ENCODE results near the gene SMYD3.
"Not testable (repeated sequence)": the region's sequence is repeated elsewhere in the genome, so short reads cannot be mapped to it uniquely, and the experiment has no call there.

SMYD3 gene

DNA sequence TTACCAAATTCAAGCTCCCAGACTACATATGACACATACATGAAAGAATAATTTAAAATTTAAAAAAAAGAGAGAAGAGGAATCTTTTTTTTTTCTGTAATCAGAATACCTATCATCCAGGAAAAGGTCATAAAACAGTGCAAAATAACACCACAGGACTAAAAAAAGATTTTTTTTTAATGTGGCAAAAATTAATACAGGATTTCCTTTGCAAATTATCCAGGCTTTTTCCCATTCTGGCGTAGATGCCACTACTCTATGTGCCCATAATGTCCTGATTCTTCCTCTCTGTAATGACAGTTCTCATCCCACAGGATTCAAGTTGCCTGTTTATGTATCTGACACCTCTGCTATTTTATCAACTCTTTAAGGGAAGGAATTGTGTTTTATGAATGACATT lies 429.6 kb downstream of the SMYD3 start:
- no peaks in the 10 kb centered on the region for H3K27me3 Mint-ChIP-seq (ENCODE audit: low read depth)
- H3K9me3 Mint-ChIP-seq, result no peaks in the 10 kb centered on the region
- no peak overlapping the region for H3K27ac Mint-ChIP-seq
- H3K4me3 Mint-ChIP-seq, result no peak overlapping the region
- peaks cover 2% of the 10 kb centered on the region for H3K4me1 Mint-ChIP-seq (ENCODE audit: low read depth)
- H3K36me3 Mint-ChIP-seq (ENCODE audit: low read depth), result no peaks in the 10 kb centered on the region

DNA sequence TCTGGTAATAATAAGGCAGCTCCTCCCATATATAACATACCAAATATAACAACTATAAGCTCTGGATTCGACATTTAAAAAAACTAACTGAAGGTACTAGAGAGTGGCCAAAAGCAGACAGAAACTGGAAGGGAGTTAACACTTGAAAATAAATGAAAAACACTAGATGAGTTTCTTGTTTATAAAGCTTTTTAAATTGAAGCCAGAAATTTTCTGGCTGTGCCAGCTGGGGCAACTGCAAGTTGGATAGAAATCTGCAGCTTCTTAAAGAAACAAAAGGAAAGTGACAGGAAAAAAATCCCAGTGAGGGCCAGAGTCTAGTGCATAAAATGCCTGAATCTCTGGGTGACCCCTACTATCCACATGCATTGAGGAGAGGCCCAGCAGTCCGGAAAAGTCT lies 432.7 kb downstream of the SMYD3 start:
- no peaks in the 10 kb centered on the region for H3K36me3 Mint-ChIP-seq (ENCODE audit: low read depth)
- H3K4me3 Mint-ChIP-seq, result no peak overlapping the region
- peaks cover 5% of the 10 kb centered on the region for H3K4me1 Mint-ChIP-seq (ENCODE audit: low read depth)
- H3K27ac Mint-ChIP-seq, result no peak overlapping the region
- H3K9me3 Mint-ChIP-seq, result no peaks in the 10 kb centered on the region
- no peaks in the 10 kb centered on the region for H3K27me3 Mint-ChIP-seq (ENCODE audit: low read depth)

DNA sequence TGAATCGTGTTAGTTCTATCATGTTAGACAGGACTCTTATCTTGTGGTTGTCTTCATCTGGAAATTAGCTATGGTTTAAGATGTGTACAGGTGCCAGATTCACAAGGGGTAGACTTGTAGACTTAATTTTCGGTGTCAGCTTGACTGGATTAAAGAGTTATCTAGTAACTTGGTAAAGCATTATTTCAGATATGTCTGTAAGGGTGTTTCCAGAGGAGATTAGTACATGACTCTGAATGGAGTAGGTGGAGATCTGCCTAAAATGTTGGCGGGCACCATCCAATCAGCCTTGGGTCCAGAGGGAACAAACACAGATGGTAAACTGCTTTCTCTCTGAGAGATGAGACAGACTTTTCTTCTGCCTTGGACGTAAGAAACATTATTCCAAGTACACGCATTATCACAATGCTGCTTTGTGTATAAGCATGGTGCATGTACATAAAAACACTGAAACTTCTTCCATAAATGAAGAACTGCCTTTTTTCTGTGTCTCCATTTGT lies 434.6 kb downstream of the SMYD3 start:
- H3K27ac Mint-ChIP-seq, result no peak overlapping the region
- H3K27me3 Mint-ChIP-seq (ENCODE audit: low read depth), result no peaks in the 10 kb centered on the region
- H3K9me3 Mint-ChIP-seq, result no peaks in the 10 kb centered on the region
- H3K4me3 Mint-ChIP-seq, result no peak overlapping the region
- peaks cover 10% of the 10 kb centered on the region for H3K4me1 Mint-ChIP-seq (ENCODE audit: low read depth)
- H3K36me3 Mint-ChIP-seq (ENCODE audit: low read depth), result no peaks in the 10 kb centered on the region

DNA sequence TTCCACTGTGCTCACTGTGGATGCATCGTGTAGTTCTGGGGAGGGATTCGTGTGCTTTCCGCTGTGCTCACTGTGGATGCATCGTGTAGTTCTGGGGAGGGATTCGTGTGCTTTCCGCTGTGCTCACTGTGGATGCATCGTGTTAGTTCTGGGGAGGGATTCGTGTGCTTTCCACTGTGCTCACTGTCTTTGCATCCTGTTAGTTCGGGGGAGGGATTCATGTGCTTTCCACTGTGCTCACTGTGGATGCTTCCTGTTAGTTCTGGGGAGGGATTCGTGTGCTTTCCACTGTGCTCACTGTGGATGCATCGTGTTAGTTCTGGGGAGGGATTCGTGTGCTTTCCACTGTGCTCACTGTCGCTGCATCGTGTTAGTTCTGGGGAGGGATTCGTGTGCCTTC lies 435.1 kb downstream of the SMYD3 start:
- not testable (repeated sequence) for H3K27ac Mint-ChIP-seq, H3K4me3 Mint-ChIP-seq
- H3K4me1 Mint-ChIP-seq (ENCODE audit: low read depth), result peaks cover 11% of the 10 kb centered on the region

DNA sequence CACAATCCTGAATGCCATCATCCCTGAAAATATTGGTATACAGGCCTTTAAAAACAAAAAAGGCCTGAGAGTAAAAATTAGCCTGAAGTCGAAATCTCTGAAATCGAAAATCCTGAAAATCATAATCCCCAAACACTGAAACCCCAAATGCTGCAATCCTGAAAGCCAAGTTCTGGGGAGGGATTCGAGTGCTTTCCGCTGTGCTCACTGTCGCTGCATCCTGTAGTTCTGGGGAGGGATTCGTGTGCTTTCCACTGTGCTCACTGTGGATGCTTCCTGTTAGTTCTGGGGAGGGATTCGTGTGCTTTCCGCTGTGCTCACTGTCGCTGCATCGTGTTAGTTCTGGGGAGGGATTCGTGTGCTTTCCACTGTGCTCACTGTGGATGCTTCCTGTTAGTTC lies 435.5 kb downstream of the SMYD3 start:
- not testable (repeated sequence) for H3K9me3 Mint-ChIP-seq

More for the DNA sequence above, 435.1 kb downstream of the SMYD3 start:
- not testable (repeated sequence) for H3K36me3 Mint-ChIP-seq (ENCODE audit: low read depth); H3K27me3 Mint-ChIP-seq (ENCODE audit: low read depth); H3K9me3 Mint-ChIP-seq

DNA sequence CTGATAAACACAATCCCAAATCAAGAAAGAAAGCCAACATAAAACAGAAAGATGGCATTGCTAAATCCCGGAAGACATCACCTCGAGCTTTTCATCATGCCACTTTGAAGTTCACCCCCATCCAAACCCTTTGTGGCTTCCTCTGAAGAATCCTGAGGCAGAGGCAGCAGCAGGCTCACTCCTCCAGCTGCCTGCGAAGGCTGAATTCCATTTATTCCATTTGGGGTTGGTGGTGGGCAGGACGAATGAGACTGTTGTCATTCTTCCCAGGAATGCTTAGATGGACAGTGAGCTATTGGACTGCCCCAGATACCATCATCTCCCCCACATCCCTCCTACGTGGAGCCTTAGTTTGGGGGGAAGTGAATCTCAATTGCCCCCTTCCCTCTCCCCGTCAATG lies 437.5 kb downstream of the SMYD3 start:
- H3K4me1 Mint-ChIP-seq (ENCODE audit: low read depth), result peaks cover 11% of the 10 kb centered on the region
- no peaks in the 10 kb centered on the region for H3K9me3 Mint-ChIP-seq
- H3K4me3 Mint-ChIP-seq, result no peak overlapping the region
- no peaks in the 10 kb centered on the region for H3K36me3 Mint-ChIP-seq (ENCODE audit: low read depth)
- no peak overlapping the region for H3K27ac Mint-ChIP-seq
- no peaks in the 10 kb centered on the region for H3K27me3 Mint-ChIP-seq (ENCODE audit: low read depth)

More for the DNA sequence above, 435.5 kb downstream of the SMYD3 start:
- H3K4me3 Mint-ChIP-seq; H3K27ac Mint-ChIP-seq; H3K36me3 Mint-ChIP-seq (ENCODE audit: low read depth); H3K27me3 Mint-ChIP-seq (ENCODE audit: low read depth): not testable (repeated sequence)
- peaks cover 11% of the 10 kb centered on the region for H3K4me1 Mint-ChIP-seq (ENCODE audit: low read depth)

DNA sequence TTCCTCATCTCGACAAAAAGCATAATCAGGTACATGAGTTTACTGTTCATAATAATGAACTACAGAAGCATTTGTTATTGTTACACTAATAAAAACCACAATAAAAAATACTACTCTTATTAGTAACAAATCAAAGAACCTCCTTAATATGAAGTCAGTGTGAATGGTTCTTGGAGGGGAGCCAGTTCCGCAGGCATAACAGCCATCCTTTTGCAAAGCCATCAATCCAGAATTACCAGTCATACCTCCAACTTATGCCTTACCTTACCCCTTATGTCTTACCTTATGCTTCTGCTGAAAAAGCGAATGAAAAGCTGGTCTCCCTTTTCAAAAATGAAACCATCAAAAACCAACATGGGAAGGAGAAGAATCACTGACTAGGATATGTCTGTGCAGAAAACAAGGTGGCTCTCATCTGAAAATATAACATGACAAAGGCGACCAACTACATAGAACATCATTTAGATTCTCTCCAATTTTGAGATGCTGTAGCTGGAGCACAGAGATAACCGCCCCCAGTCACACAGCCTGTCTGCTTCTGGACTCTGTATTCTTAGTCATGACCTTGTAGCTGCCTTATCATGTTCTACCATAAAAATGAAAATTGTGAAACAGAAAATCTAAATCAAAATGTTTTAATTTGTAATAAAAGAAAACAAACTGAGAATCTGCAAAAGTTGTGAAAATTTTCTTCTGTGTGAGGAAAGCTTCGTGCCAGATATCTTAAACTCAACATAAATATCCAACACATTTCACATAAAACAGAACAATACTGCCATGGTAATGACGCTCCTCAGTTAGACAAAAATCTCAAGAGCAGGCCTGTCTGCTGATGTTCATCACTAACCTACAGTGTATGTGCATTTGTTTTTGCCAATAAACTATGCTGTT lies 438.2 kb downstream of the SMYD3 start:
- H3K9me3 Mint-ChIP-seq, result no peaks in the 10 kb centered on the region
- peaks cover 11% of the 10 kb centered on the region for H3K4me1 Mint-ChIP-seq (ENCODE audit: low read depth)
- H3K27me3 Mint-ChIP-seq (ENCODE audit: low read depth), result no peaks in the 10 kb centered on the region
- H3K36me3 Mint-ChIP-seq (ENCODE audit: low read depth), result no peaks in the 10 kb centered on the region
- H3K4me3 Mint-ChIP-seq, result no peak overlapping the region
- no peak overlapping the region for H3K27ac Mint-ChIP-seq

DNA sequence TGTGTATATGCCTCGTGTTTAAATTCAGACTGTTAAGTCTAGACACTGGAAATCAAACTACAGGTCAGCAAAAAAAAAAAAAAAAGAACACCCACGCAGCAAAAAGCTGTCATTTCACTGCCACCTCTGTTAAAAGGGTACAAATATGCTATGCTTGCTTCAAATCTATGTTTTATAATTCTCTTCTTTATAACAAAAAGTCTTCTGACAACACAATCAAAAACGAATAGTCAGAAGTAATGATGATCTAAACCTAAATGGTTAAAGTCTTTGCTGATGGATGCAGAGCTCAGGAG lies 438.9 kb downstream of the SMYD3 start:
- Mint-ChIP-seq H3K27me3 (ENCODE audit: low read depth) (no peaks in the 10 kb centered on the region), H3K36me3 (ENCODE audit: low read depth) (no peaks in the 10 kb centered on the region), H3K9me3 (no peaks in the 10 kb centered on the region), H3K4me3 (no peak overlapping the region), H3K4me1 (ENCODE audit: low read depth) (peaks cover 11% of the 10 kb centered on the region), H3K27ac (no peak overlapping the region)

DNA sequence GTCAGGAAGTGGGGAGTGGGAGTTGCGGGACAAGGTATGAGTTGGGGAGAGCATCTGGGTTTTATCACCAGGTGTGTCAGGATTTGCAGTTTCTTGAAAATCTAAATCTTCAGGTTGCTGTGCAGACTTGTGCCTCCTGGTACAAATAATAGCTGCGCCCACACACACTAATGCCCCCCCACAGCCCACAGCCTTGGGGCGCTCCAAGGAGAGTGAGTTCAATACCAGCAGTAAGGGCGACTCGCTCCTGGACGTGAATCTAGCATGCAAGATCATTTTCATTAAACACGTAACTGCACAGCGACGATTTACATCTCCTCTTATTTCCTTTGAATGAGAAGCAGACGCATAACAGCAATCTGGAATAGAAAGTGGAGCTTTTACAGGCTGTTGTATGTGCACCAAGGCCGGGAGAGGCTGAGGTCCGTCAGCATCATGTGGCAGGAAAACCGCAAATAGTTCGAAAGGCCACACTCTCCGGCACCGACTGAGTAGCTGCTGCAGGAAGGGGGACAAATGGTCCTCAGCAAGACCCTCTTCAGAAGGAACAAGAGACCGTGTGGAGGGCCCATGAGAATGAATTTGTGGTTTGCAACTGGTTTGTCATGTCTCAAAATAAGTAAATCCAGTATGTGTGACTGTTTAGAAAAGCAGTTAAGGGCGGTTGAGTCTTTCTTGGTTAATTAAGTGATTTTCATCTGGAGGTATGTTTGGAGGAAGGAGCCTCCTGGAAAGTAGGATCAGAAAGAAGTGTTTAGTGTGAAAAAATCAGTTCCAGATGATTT lies 439.5 kb downstream of the SMYD3 start:
- H3K4me3 Mint-ChIP-seq, result no peak overlapping the region
- H3K36me3 Mint-ChIP-seq (ENCODE audit: low read depth), result no peaks in the 10 kb centered on the region
- peaks cover 11% of the 10 kb centered on the region for H3K4me1 Mint-ChIP-seq (ENCODE audit: low read depth)
- H3K27me3 Mint-ChIP-seq (ENCODE audit: low read depth), result no peaks in the 10 kb centered on the region
- H3K27ac Mint-ChIP-seq, result no peak overlapping the region
- H3K9me3 Mint-ChIP-seq, result no peaks in the 10 kb centered on the region

DNA sequence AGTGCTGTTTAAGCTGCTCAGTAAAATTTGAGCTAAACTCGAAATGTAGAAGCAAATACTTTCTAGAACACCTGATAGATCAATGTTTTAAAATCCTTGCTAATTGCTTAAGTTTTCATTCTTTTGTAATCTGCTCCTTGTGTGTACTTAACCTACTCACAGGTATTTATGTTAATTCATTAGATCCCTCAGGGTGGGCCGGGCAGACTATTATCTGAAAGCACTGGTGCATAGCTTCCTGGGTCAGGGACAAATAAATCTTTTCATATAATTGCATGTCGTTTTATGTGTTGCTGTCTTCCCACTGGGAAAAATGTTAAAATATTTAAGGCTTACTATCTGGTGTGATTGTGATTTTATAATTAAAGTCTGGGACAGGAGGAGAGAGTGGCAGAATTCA lies 440.5 kb downstream of the SMYD3 start:
- H3K4me1 Mint-ChIP-seq (ENCODE audit: low read depth), result peaks cover 6% of the 10 kb centered on the region
- no peaks in the 10 kb centered on the region for H3K36me3 Mint-ChIP-seq (ENCODE audit: low read depth)
- no peak overlapping the region for H3K4me3 Mint-ChIP-seq
- no peak overlapping the region for H3K27ac Mint-ChIP-seq
- no peaks in the 10 kb centered on the region for H3K27me3 Mint-ChIP-seq (ENCODE audit: low read depth)
- no peaks in the 10 kb centered on the region for H3K9me3 Mint-ChIP-seq

DNA sequence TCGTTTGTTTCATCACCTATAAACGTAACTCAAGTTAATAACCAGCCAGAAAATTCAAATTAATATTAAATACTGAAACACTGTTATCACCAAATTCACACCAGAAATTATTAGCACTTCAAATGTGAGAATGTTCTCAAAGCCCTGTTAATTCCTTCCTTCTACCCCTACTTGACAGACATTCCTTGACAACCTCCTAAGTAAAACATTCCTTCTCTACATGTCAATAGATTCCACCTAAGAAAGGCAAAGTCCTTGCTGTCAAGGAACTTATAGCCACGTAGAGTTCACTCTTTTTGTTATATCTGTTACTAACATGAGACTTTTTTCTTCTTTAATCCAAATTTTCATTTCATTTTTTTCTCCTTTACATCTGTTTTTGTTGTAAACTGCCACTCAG lies 441.5 kb downstream of the SMYD3 start:
- H3K27me3 Mint-ChIP-seq (ENCODE audit: low read depth), result no peaks in the 10 kb centered on the region
- H3K9me3 Mint-ChIP-seq, result no peaks in the 10 kb centered on the region
- H3K36me3 Mint-ChIP-seq (ENCODE audit: low read depth), result no peaks in the 10 kb centered on the region
- no peak overlapping the region for H3K27ac Mint-ChIP-seq
- H3K4me3 Mint-ChIP-seq, result no peak overlapping the region
- peaks cover 6% of the 10 kb centered on the region for H3K4me1 Mint-ChIP-seq (ENCODE audit: low read depth)

DNA sequence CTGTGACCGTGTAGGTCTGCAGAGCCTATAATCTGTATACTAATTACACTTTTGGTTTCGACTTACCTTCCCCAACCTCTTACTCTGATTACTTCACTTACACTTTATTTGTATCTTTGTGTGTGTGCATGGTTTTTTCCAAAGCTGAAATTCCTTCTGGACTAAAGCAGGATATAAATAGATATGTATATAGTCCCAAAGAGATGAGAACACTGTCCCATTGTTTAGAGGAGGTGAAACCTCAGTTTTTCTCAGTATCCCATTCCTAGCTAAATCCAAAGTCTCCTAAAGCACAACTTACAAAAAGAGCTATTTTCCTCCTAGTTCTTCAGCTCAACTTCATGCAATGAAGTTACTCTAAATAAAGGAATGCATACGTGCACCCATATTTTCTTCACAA lies 442.2 kb downstream of the SMYD3 start:
- no peaks in the 10 kb centered on the region for H3K36me3 Mint-ChIP-seq (ENCODE audit: low read depth)
- H3K4me3 Mint-ChIP-seq, result no peak overlapping the region
- H3K27me3 Mint-ChIP-seq (ENCODE audit: low read depth), result no peaks in the 10 kb centered on the region
- no peak overlapping the region for H3K27ac Mint-ChIP-seq
- H3K4me1 Mint-ChIP-seq (ENCODE audit: low read depth), result peaks cover 6% of the 10 kb centered on the region
- no peaks in the 10 kb centered on the region for H3K9me3 Mint-ChIP-seq

DNA sequence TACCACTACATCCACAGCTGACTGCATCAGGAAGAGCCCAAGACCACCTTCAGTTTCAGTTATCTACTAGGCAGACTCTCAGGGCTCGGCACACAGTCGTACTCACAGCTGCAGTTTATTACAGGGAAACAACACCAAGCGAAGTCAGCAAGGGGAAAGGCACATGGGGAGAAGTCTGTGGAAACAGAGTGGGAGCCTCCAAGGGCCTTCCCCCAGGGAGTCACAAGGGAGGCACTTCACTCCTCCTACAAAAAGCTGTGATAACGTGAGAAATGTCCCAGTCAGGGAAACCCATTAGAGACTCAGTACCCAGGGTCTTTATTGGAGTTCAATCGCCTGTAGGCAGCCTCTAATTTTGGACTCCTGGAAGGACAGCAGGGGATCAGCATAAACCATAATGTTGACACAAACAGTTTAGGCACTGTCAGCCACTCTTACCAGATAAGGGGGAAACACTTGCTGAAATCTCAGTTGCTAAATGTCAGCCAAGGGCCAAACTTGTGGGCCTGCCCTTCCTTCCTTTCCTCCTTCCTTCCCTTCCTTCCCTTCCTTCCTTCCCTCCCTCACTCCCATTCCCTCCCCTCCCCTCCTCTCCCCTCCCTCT lies 444.0 kb downstream of the SMYD3 start:
- no peaks in the 10 kb centered on the region for H3K27me3 Mint-ChIP-seq (ENCODE audit: low read depth)
- no peak overlapping the region for H3K4me3 Mint-ChIP-seq
- H3K27ac Mint-ChIP-seq, result no peak overlapping the region

DNA sequence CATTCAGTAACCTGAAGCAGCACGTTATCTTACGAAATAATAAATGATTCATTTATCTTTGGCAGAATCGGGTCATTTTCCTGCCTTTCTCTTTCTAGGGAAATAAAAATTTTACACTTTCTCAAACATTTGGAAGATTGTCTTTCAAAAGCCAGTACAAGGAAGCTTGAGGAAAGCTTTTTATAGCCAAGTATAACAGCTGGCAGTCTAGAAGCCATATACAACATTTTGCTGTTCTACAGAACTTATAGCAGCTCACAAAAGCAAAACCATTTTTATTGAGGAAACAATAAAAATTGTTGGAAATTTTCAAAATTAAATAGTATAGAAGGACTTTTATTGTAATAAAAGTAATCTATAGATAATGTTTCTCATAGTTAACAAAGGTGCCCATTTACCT lies 448.6 kb downstream of the SMYD3 start:
- H3K4me1 Mint-ChIP-seq (ENCODE audit: low read depth), result no peaks in the 10 kb centered on the region
- H3K27ac Mint-ChIP-seq, result no peak overlapping the region
- no peaks in the 10 kb centered on the region for H3K36me3 Mint-ChIP-seq (ENCODE audit: low read depth)
- no peaks in the 10 kb centered on the region for H3K9me3 Mint-ChIP-seq
- H3K27me3 Mint-ChIP-seq (ENCODE audit: low read depth), result no peaks in the 10 kb centered on the region
- no peak overlapping the region for H3K4me3 Mint-ChIP-seq

More for the DNA sequence above, 444.0 kb downstream of the SMYD3 start:
- Mint-ChIP-seq H3K4me1 (ENCODE audit: low read depth) (peaks cover 6% of the 10 kb centered on the region), H3K9me3 (no peaks in the 10 kb centered on the region), H3K36me3 (ENCODE audit: low read depth) (no peaks in the 10 kb centered on the region)

DNA sequence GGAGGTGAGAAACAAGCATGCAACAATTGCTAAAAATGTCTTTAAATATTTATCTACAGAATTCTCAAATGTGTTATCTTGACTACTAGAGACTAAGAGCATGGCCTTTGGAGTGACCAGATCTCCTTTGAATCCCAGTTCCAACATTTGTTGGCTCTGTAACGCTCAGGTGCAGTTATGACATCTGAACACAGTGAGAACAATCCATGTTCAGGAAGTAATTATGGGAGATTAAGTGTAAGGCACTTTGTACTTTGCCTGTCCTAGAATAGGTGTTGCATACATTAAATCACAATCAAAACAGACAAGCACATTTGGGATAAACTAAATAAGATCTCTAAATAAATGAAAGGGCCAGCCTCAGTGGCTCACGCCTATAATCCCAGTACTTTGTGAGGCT lies 454.5 kb downstream of the SMYD3 start:
- Mint-ChIP-seq H3K27me3 (ENCODE audit: low read depth) (no peaks in the 10 kb centered on the region), H3K4me3 (no peak overlapping the region), H3K27ac (no peak overlapping the region), H3K4me1 (ENCODE audit: low read depth) (no peaks in the 10 kb centered on the region), H3K9me3 (no peaks in the 10 kb centered on the region), H3K36me3 (ENCODE audit: low read depth) (no peaks in the 10 kb centered on the region)
